Measurements from ENCODE around the gene NFATC2IP. TPM values are rescaled to one million over a fixed set of nuclear protein-coding genes. Genes with fewer than 3 reads are reported as not detected.

NFATC2IP gene
- total and polyA plus RNA-seq, 2 donors (not counting 1 experiment from before 2014, with no cell fraction given), result 96.4 to 102 TPM

- CTCF ChIA-PET, result interaction anchor here (0.7 to 3.8 kb wide), 2 partner anchors 28 to 73 kb away, joined by 4 to 28 read pairs; no protein-coding TSS in a partner anchor
- POLR2A ChIA-PET, result interaction anchor here (0.7 kb wide), 1 partner anchor 57 kb away, joined by 9 read pairs; no protein-coding TSS in a partner anchor
- peaks cover 14 to 79% of the 10 kb centered on the region in 2 experiments for H3K36me3 ChIP-seq (replicated peaks in 1 of 2; ENCODE audit: control extremely low read depth in 1 of 2, control insufficient read depth in 1 of 2, extremely low read depth in 1 of 2, insufficient read depth in 2 of 2, low read length in 1 of 2)
Observed at GRCh38 chr16:28917095-28917494, 33.6 kb upstream of the NFATC2IP start.

More at GRCh38 chr16:28917095-28917494, 33.6 kb upstream of the NFATC2IP start:
- TF ChIP-seq EZH2 (IDR thresholded peaks at IDR 0.05; ENCODE audit: borderline replicate concordance, insufficient read depth, low read depth, low read length, poor library complexity, severe bottlenecking), result no peak
- TF ChIP-seq CTCF (IDR thresholded peaks at IDR 0.05), result no peak
- no peak overlapping the region for H2AFZ ChIP-seq (ENCODE audit: insufficient read depth, low read depth, low read length, poor library complexity, severe bottlenecking)
- H3K4me3 ChIP-seq (ENCODE audit: control extremely low read depth in 1 of 5, extremely low read depth in 1 of 5, insufficient read depth in 1 of 5, low read depth in 2 of 5, low read length in 4 of 5), result no peak overlapping the region
- peaks cover 68% of the 10 kb centered on the region for H4K20me1 ChIP-seq (ENCODE audit: control insufficient read depth, insufficient read depth, low read length, poor library complexity, severe bottlenecking)
- Mint-ChIP-seq H3K9me3 (ENCODE audit: insufficient read depth) (no peaks in the 10 kb centered on the region), H3K27me3 (no peaks in the 10 kb centered on the region), H3K4me1 (peaks cover 17% of the 10 kb centered on the region), H3K4me3 (no peak overlapping the region), H3K27ac (peak overlapping the region; percentile 67)
- H3K4me2 ChIP-seq (replicated peaks; ENCODE audit: low read depth, low read length, poor library complexity, severe bottlenecking), result no peak overlapping the region
- 97% methylated on average over 5 of the region's 7 CpGs for WGBS (ENCODE audit: insufficient coverage)
- no peaks in the 10 kb centered on the region for H3K27me3 ChIP-seq (replicated peaks in 1 of 4; ENCODE audit: control extremely low read depth in 1 of 4, control insufficient read depth in 3 of 4, insufficient read depth in 4 of 4, low read length in 3 of 4)
- intact Hi-C loops (cut with micrococcal nuclease), result no loop called here
- H3K27ac ChIP-seq (ENCODE audit: low read length in 2 of 2), result no peak overlapping the region
- peaks cover 71% of the 10 kb centered on the region for H3K79me2 ChIP-seq (ENCODE audit: control insufficient read depth, insufficient read depth, low read length)
- H3K9me3 ChIP-seq (ENCODE audit: control extremely low read depth in 1 of 3, control insufficient read depth in 2 of 3, insufficient read depth in 1 of 3, low read length in 2 of 3), result no peaks in the 10 kb centered on the region
- no peak overlapping the region for H3K9ac ChIP-seq (ENCODE audit: low read length)
- H3K4me1 ChIP-seq (ENCODE audit: control insufficient read depth in 2 of 2, insufficient read depth in 2 of 2, low read length in 2 of 2), result peaks cover 3 to 13% of the 10 kb centered on the region in 2 donors
- no peak for DNase-seq
- ATAC-seq (ENCODE audit: low read depth), result no peak
